ENCODE measurements around the gene RPS21. TPM values are rescaled to one million over a fixed set of nuclear protein-coding genes. Genes with fewer than 3 reads are reported as not detected.
A peak's percentile ranks its signal among the peaks of the same experiment; 100 is the strongest.

RPS21 gene
- total and polyA plus RNA-seq, 4 donors = 278 to 1,588 (median 439) TPM

DNA sequence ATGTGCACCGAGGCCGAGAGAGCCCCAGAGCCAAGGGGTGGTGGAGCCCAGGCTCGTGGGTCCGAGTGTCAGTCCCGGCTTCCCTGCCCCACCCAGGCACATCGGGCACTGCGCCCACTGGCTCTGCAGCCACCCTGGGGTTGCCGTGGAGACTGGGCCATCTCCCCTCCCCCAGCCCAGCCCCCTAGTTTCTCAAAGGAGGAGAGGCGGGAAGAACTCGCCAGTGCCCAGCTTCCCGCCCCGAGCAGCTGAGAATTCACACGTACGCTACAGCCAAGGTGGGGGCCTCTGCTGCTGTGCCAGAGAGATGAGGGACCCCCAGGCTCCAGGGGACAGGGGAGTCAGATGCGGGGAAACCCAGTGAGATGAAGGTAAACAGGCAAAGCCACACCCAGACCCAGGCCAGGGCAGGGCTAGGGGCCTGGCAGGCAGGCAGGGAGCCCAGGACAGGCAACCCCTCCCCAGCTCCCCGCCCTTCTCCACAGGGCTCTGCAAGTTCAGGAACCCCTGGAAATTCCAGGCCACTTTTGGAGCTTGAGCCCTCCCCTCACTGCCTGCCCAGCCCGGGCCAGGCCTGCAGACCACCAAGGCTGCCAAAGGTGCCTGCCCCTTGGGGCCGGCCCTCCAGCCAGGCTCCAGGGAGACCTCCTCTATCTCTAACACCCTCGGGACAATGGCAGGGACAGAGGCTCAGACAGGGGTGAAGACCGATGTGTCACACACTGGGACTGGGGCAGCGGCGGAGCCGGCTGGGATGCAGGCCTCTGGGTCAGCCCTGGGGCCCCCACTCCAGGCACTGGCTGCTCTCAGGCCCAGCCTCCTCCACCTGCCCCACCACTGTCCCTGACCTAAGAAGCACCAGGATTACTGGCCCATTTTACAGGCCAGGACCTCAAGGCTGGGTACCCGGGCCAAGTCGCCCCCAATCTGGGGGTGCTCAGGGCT lies 25.8 kb upstream of the RPS21 start (continued):
- TF ChIP-seq, protein P1, sequence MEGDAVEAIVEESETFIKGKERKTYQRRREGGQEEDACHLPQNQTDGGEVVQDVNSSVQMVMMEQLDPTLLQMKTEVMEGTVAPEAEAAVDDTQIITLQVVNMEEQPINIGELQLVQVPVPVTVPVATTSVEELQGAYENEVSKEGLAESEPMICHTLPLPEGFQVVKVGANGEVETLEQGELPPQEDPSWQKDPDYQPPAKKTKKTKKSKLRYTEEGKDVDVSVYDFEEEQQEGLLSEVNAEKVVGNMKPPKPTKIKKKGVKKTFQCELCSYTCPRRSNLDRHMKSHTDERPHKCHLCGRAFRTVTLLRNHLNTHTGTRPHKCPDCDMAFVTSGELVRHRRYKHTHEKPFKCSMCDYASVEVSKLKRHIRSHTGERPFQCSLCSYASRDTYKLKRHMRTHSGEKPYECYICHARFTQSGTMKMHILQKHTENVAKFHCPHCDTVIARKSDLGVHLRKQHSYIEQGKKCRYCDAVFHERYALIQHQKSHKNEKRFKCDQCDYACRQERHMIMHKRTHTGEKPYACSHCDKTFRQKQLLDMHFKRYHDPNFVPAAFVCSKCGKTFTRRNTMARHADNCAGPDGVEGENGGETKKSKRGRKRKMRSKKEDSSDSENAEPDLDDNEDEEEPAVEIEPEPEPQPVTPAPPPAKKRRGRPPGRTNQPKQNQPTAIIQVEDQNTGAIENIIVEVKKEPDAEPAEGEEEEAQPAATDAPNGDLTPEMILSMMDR (IDR thresholded peaks at IDR 0.05; ENCODE audit: low read depth, low read length, missing input control) = no peak
- TF ChIP-seq NR2F2 (IDR thresholded peaks at IDR 0.05) (no peak), EGR1 (IDR thresholded peaks at IDR 0.05; ENCODE audit: low read depth in 2 of 2) (no peak)

DNA sequence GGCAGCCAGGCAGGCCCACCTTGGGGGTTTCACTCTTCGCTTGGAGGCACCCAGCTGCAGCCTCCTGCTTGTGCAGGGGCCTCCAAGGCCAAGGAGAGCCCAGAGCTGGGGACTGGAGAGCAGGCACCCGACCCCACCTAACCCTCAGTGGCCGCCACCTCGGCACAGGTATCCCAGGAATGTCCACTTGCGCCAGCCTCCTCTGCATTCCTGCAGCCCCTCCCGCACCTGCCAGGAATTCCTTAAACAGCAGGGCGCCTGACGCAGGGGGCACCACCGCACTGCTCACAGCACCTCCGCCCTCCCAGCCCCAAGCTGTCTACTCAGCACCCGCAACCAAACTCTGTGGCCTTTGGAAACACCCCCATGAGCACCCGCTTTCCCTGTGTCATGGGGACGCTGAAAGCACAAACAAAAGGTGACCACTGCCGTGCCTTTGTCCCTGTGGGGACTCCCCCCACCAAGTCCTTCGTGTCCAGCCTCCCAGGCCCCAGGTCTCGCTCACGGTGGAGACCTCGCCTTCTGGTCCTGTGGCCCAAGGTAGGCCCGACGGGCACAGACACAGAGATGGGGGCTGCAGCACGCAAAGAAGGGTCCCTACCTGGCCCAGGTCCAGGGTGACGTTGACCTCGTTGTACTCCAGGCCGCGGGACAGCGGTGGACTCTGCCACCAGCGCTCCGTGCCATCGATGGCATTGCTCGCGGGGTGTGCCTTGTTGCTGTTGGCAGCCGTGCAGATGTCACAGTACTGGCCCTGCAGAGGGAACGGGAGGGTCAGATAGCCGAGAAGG lies 24.9 kb upstream of the RPS21 start:
- no peak for DNase-seq (ENCODE audit: low spot score)

More for the DNA sequence above, 24.9 kb upstream of the RPS21 start:
- Histone ChIP-seq H3K9me3 (ENCODE audit: control insufficient read depth in 4 of 4, low read length in 3 of 4) (no peaks in the 10 kb centered on the region), H3K36me3 (ENCODE audit: control insufficient read depth in 4 of 4, insufficient read depth in 3 of 4, low read depth in 1 of 4, low read length in 3 of 4) (peaks cover 0 to 2% (median 0%) of the 10 kb centered on the region in 4 donors), H3K4me1 (ENCODE audit: control insufficient read depth in 4 of 4, insufficient read depth in 4 of 4, low read length in 3 of 4) (peaks cover 43 to 82% (median 60%) of the 10 kb centered on the region in 4 donors), H3K9ac (ENCODE audit: low read depth in 1 of 2, low read length in 2 of 2) (no peak overlapping the region), H3K27ac (ENCODE audit: low read depth in 1 of 2, low read length in 2 of 2) (no peak overlapping the region), H3K4me3 (ENCODE audit: low read depth in 1 of 3, low read length in 3 of 3) (no peak overlapping the region), H3K27me3 (ENCODE audit: control insufficient read depth in 4 of 4, insufficient read depth in 4 of 4, low read length in 3 of 4) (no peaks in the 10 kb centered on the region)
- TF ChIP-seq GABPA (IDR thresholded peaks at IDR 0.05 in 1 of 2, conservative IDR thresholded peaks at IDR 0.05 in 1 of 2) (no peak), RXRA (IDR thresholded peaks at IDR 0.05) (peak in 1 of 2 donors; percentile 54), SP1 (IDR thresholded peaks at IDR 0.05) (no peak), RAD21 (IDR thresholded peaks at IDR 0.05) (no peak), REST (IDR thresholded peaks at IDR 0.05) (no peak), EGR1 (IDR thresholded peaks at IDR 0.05; ENCODE audit: low read depth in 2 of 2) (no peak), HNF4G (IDR thresholded peaks at IDR 0.05) (no peak), HNF4A (conservative IDR thresholded peaks at IDR 0.05) (peak; percentile 11 to 62), NR2F2 (IDR thresholded peaks at IDR 0.05) (no peak), YY1 (IDR thresholded peaks at IDR 0.05) (no peak), TAF1 (conservative IDR thresholded peaks at IDR 0.05) (no peak), JUND (IDR thresholded peaks at IDR 0.05) (no peak), FOXA1 (IDR thresholded peaks at IDR 0.05) (no peak)
- TF ChIP-seq, protein P2, sequence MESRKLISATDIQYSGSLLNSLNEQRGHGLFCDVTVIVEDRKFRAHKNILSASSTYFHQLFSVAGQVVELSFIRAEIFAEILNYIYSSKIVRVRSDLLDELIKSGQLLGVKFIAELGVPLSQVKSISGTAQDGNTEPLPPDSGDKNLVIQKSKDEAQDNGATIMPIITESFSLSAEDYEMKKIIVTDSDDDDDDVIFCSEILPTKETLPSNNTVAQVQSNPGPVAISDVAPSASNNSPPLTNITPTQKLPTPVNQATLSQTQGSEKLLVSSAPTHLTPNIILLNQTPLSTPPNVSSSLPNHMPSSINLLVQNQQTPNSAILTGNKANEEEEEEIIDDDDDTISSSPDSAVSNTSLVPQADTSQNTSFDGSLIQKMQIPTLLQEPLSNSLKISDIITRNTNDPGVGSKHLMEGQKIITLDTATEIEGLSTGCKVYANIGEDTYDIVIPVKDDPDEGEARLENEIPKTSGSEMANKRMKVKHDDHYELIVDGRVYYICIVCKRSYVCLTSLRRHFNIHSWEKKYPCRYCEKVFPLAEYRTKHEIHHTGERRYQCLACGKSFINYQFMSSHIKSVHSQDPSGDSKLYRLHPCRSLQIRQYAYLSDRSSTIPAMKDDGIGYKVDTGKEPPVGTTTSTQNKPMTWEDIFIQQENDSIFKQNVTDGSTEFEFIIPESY (IDR thresholded peaks at IDR 0.05) = no peak
- TF ChIP-seq, protein P1 (IDR thresholded peaks at IDR 0.05; ENCODE audit: low read depth, low read length, missing input control) = no peak
- 63% methylated on average over 34 of the region's 34 CpGs for WGBS

All from liver (tissue), 9 donors.